NCI-H748 treated with DMSO at 0.1 percent for 48 hours (cell line): Measurements from ENCODE around the gene RBMY1D.
"Not testable (repeated sequence)": the region's sequence is repeated elsewhere in the genome, so short reads cannot be mapped to it uniquely, and the experiment has no call there.

Experiments used
- DNase-seq: peaks from one replicate; lab custom pipeline; 2025; lab: John Stamatoyannopoulos, UW

RBMY1D gene

DNA sequence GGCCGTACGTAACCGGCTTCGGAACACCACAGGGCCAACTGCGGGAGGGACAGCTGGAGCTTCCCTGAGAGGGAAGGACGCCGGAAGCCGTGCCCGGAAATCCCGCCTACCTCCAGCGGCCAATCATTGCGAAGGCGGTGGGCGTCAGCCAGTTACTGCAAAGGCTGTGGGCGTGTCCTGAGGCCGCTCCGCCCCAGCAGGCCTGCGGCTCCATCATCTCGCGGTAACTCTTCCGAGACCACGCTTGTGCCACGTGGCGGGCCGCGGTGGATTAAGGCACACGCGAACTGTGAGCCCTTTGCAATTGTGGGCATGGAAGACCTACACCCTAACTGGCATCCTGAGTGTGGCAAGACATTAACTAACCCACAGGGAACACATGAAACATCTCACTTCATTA lies at the start of gene RBMY1D:
Gene RBMY1D (minus strand): TSS at position 101 of the 400 bp plus-strand sequence. CDS start 2,013 bp downstream, outside the sequence.
- not testable (repeated sequence) for DNase-seq

DNA sequence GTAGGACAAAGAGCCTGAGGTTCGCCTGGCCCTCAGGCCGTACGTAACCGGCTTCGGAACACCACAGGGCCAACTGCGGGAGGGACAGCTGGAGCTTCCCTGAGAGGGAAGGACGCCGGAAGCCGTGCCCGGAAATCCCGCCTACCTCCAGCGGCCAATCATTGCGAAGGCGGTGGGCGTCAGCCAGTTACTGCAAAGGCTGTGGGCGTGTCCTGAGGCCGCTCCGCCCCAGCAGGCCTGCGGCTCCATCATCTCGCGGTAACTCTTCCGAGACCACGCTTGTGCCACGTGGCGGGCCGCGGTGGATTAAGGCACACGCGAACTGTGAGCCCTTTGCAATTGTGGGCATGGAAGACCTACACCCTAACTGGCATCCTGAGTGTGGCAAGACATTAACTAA lies 23.6 kb upstream of the RBMY1D start, which contains the start of gene RBMY1E:
Gene RBMY1E (minus strand): TSS at position 101 of the 400 bp plus-strand sequence. CDS start 1,978 bp downstream, outside the sequence.
- not testable (repeated sequence) for DNase-seq

DNA sequence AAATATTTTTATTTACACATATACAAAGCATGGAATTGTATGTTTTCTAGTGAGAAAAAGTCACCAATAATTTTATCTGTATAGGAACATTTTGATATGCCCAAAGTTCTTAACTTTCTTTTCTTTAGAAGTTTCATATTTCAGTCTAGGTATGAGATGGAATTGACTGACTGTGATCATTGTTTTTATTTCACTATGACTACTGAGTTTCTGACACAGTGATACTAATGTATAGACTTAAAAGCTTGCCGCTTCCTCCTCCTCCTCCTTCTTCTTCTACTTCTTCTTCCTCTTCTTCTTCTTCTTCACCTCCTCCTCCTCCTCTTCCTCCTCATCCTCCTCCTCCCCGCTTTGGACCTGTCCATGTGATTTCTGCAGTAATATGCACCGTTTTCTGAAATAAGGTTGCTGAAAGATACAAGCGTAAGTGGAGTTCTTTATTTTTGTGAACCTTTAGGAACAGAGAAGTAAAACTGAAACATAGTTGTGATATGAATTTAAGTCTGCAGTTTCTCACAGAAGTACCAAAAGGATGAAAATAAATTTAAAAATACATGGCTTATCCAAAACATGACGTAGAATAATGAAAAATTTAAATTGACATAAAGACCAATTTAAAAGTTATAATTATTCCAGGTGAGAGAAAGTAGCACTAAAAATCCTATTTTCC lies 24.8 kb downstream of the RBMY1D start:
- DNase-seq, result not testable (repeated sequence)

DNA sequence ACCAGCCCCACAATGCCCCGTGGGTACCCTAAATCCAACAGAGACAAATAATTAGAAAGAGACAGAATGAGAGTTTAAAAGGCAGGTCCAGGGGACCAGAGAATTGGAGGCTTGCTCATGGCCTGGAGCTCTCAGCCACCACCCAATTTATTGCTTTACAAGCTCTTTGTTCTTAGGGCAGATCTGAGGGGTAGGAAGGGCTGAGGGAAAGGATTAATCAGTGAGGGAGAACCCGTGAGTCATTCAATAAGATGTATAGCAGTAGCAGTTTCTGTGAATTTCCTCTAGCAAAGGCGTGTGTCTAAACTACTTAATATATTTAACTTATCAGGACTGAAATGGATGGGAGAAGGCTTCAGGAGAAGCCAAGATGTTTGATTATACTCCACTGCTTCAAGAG lies 48.8 kb downstream of the RBMY1D start:
- no peak for DNase-seq

DNA sequence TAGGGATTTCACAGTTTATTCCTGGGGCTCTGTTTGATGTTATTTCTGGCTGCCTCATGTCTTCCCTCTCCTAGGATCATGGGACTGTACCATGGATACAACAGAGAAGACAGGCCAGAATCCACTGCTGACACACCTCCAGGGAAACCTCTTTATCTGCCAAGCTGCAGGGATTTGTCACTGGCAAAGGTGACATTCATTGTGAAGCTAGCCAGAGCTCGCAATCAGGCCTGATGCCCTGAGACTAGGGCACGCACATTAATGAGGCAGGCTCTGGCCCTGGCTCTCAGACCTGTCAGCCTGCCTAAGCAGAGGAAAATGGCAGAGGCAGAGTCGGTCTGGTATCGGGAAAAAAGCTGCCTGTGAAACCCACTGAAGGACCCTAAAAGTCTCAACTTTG lies 52.2 kb downstream of the RBMY1D start:
- DNase-seq, result no peak

DNA sequence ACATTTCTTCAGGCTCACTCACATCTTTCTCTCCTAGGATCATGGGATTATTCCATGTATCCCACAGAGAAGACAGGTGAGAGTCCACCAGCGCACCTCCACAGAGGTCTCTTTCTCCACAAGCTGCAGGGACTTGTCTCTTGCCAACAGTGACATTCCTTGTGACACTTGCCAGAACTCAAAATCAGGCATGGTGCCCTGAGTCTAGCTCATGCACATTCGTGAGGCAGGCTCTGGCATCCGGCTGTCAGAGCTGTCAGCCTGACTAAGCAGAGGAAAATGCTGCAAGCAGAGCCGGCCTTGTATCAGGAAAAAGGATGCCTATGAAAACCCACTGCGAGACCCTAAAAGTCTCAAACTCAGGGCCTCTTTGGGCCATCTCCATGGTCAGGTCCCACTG lies 54.8 kb downstream of the RBMY1D start:
- no peak for DNase-seq

DNA sequence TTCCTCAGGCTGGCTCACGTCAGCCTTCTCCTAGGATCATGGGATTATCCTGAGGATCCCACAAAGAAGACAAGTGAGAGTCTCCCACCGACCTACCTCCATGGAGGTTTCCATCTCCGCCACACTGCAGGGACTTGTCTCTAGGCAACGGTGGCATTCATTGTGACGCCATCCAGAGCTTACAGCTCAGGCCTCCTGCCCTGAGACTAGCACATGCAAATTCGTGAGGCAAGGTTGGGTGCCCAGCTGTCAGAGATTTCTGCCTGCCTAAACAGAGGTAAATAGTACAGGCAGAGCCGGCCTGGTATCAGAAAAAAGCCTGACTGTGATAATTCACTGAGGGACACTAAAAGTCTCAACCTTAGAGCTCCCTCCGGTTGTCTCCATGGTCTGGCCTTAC lies 58.0 kb downstream of the RBMY1D start:
- DNase-seq, result no peak

DNA sequence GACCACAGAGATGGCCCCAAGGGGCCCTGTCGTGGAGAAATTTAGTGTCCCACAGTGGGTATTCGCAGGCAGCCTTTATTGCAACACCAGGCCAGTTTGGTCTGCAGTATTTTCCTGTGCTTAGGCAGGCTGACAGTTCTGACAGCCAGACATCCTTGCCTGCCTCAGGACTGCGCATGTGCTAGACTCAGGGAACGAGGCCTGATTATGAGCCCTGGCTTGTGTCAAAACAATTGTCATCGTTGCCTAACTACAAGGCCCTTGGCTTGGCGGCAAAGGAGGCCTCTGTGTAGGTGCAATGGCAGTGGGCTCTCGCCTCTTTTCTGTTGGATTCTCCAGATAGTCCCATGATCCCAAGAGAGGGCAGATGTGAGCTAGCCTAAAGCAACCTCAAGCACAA lies 59.3 kb downstream of the RBMY1D start:
- DNase-seq, result no peak
